ENCODE measurements around the gene MSX1.

MSX1 gene

GRCh38 chr4:4840351-4840750 is 19.1 kb upstream of the MSX1 start:
- no peak for DNase-seq (ENCODE audit: low read depth in 2 of 3, low spot score in 2 of 3)

- DNase-seq (ENCODE audit: low read depth in 2 of 3, low spot score in 2 of 3): no peak
Measured at GRCh38 chr4:4841156-4841555, 18.3 kb upstream of the MSX1 start.

DNA sequence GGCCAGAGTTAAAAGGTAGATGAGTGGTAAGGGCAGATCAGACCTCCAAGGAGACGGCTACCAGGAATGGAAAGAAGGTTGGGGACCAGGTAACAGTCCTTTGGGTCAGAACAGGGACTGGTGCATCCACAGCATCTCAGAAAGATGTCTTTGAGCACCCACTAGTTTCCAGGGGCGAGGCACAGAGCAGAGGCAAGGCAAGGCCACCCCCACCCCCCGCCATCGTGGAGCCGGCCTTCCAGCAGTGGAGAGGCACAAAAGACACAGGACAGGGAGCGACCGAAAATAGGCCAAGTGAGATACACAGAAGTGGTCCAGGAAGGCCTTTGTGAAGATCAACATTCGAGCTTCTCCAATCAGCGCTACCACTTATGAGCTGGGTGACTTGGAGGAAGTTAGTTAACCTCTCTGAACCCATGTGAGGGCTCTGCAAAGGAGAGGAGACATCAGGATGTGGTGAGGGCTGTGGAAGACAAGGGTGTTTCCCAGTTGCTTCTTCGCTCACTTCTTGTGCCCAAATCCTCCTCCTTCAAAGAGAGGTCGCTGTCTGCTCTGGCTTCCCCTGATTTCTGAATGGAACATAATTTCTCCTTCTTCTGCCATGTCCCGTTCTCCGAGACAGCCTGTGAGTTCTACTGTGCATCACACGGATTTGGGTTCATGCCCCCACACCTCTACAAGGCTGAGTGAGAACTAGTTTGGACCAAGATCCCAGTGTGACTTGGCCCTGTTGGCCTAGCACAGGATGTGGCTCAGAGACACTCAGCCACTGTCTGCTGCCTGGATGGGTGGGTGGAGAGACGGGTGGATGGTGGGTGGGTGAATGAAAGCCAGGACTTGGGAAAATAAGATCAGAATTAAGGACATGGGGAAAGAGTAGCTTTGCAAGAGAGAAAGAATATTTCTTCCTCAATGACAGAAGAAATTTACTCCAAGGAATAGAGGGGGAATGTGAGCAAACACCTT is 16.7 kb upstream of the MSX1 start:
- DNase-seq (ENCODE audit: low read depth in 2 of 3, low spot score in 2 of 3): no peak

- DNase-seq (ENCODE audit: low read depth in 2 of 3, low spot score in 2 of 3): no peak
Measured at GRCh38 chr4:4843635-4844291, 15.7 kb upstream of the MSX1 start.

DNA sequence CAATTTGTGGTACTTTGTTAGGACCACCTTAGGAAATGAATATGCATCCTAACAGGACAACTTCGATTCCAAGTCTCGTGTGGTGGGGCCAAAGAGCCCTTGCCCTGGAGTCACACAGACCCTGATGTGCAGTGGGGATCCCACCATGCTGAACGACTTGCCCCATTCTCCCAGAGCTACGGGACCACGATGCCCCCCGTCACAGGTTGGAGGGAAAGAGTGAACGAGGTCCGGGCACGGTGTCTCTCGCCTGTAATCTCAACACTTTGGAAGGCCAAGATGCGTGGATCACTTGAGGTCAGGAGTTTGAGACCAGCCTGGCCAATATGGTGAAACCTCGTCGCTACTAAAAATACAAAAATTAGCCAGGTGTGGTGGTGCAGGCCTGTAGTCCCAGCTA is 14.4 kb upstream of the MSX1 start:
- no peak for DNase-seq (ENCODE audit: low read depth in 2 of 3, low spot score in 2 of 3)

GRCh38 chr4:4847011-4847410 is 12.5 kb upstream of the MSX1 start:
- no peak for DNase-seq (ENCODE audit: low read depth in 2 of 3, low spot score in 2 of 3)

- no peak for DNase-seq (ENCODE audit: low read depth in 2 of 3, low spot score in 2 of 3)
Measured at GRCh38 chr4:4848540-4848939, 10.9 kb upstream of the MSX1 start.

- no peak for DNase-seq (ENCODE audit: low read depth in 2 of 3, low spot score in 2 of 3)
Measured at GRCh38 chr4:4849106-4849505, 10.4 kb upstream of the MSX1 start.

DNA sequence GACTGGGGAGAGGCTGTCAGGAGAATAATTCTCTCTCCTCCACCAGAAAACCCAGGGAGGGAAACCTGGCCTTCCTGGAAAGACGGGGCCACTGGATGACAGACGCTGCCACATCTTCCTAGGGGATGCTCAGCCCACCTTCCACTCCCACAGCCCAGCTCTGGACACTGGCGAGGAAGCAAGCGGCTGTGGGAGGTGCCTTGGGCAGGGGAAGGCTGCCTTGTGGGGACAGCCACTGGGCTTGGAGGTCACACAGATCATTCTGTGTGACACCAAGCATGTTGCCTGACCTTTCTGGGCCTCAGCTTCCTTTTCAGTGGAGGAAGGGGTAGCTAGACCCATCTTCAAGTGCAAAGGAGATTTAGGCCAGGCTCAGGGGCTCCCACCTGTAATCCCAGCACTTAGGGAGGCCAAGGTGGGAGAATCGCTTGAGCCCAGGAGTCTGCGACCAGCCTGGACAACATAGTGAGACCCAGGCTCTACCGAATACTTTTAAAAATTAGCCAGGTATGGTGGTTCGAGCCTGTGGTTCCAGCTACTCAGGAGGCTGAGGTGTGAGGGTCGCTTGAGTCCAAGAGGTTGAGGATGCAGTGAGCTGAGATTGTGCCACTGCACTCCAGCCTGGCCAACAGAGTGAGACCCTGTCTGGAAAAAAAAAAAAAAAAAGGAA is 9.8 kb upstream of the MSX1 start:
- no peak for DNase-seq (ENCODE audit: low read depth in 2 of 3, low spot score in 2 of 3)

DNA sequence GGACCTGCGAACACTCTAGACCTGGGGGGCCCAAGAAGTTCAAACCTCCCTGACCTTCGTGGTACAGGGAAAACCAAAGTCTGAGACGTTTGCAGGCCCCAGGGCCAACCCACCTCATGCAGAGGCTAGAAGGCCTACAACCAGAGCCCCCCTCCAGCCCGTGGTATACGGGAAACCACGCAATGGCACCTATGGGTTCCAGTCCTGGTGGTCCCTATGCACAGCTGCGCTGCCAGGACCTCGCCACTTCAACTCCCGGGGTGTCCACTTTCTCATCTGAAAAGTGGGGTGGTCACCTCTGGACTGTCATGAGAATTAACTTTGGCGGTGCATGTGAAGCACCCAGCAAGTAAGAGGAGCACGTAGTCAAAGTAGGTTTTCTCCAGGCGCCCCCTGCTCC is 8.4 kb upstream of the MSX1 start:
- no peak for DNase-seq (ENCODE audit: low read depth in 2 of 3, low spot score in 2 of 3)

- DNase-seq (ENCODE audit: low read depth in 2 of 3, low spot score in 2 of 3): no peak
Measured at GRCh38 chr4:4851906-4852305, 7.6 kb upstream of the MSX1 start.

DNA sequence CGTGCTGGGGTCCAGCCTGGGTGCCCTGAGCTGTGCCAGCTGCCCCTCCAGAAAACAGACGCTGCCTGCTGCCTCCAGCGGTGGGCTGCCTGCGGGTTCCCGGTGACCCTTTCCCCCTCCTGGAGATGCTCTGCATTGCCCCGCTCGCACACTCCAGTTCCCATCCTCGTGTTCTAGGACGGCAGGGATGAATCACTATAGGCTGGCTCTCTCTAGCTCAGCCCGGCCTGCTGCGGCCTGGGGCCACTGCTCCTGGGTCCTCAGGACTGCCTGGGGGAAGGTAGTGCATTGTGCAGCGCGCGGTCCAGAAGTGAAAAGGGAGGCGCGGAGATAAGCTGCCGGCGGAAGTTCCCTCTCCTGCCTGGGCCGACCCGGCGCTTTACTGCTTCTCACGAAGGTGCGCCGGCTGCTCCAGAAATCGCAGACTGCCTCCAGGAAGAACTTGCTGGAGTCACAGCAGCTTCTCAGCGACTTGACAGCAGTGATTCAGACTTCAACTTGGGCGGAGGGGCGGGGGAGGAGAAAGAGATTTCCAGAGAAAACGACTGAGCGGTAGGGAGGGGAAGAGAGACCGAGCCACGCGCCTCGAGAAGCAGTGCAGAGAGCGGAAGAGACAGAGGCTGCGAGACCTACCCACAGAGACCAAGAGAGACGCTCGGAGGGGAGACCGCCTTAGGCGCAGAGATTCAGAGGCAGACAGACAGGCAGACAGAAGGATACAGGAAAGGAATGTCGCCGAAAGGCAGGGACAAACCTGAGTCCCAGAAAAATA is 6.7 kb upstream of the MSX1 start:
- no peak for DNase-seq (ENCODE audit: low read depth in 2 of 3, low spot score in 2 of 3)

DNA sequence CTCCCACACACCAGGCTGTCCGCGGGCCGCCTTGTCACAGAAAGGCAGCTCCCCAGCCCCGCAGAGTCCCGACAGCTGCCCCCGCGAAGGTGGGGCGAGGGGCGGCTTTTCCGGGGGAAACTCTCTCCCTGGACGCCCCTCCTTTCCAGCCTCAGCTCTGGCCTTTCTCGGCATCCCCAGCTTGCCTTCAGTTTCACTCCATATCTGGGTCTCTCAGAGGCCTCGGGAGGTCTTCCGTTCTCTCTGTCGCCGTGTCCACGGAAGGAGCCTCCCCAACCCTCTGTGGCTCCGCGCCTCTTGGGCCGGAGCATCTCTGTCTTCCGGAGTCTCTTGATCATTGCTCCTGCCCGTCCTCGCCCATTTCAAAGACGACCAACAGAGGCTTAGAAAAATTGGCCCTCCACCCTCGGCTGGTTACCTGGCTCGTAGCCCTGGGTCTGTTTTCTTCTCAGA is 6.1 kb upstream of the MSX1 start:
- no peak for DNase-seq (ENCODE audit: low read depth in 2 of 3, low spot score in 2 of 3)

GRCh38 chr4:4853921-4854648 is 5.4 kb upstream of the MSX1 start:
- DNase-seq (ENCODE audit: low read depth in 2 of 3, low spot score in 2 of 3): no peak

DNA sequence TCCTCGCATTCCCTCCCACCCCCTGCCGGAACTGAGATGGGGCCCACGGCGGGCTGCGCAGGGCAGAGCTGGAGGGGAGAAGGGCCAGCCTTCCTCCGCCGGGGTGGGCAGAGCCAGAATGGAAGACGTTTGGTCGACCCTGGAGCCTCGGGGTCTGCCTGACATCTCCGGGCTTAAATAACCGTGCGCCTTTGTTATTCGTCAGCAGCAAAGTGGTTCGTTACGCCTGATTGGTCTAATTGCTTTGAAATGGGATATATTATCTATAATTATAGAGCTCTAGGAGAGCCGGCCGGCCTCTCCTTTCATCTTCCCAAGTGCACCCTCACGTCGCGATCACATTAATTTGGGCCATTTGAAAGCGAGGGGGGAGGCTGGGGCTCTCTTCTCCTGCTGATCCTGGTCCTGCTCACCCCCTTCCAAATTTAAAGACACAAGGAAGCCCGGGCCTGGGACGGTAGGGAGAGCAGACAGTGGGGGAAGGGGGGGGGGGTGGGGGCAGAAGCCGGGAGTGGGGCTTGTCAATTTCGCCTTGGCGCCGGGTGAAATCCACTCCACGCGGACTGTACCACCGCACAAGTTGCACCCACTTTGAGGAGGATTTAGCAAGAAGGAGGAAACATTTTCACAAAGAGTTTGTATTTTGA is 4.7 kb upstream of the MSX1 start:
- no peak for DNase-seq (ENCODE audit: low read depth in 2 of 3, low spot score in 2 of 3)

- no peak for DNase-seq (ENCODE audit: low read depth in 2 of 3, low spot score in 2 of 3)
Measured at GRCh38 chr4:4855301-4856070, 4.0 kb upstream of the MSX1 start.

DNA sequence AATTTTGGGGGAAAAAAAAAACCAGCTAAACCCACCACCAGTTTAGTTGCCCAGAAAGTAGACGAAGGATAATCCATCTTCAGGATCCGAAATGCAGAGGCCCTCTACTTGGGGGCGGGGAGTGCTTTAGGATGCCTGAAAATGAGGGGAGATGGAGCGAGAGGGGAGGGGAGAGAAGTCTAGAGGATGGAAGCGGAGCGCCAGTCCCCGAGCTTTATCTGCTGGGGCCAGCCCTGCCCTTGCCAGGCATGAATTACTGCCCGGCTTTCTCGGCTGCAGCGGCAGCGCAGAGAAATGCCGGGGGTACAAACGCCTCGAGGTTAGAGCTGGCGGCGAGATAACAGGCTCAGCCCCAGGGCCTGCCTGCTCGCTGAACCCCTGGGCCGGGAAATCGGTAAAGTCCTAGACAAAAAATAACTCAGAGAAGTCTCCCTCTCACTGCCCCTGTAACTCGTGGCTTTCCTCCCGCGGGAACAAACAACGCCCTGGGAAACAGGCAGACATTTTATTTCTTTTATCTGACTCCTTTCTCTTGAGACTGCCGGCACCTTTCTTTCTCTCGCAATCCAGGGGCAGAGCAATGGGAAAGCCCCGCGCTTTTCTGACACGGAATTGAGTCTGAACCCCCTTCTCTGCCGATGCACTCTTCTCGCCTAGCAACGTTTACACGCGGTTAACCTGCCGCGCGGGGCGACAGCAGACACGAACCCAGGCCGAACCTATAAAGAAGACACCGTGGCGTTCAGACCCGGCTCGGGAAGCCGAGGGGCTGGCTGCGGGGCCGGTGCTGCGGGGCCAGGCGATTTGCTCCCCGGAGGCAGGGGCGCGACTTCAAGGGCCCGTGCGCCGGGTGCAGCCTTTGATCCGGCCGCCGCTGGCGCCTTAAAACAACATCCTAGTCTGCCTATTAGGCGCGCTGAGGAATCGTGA is 3.1 kb upstream of the MSX1 start:
- DNase-seq (ENCODE audit: low read depth in 2 of 3, low spot score in 2 of 3): no peak

Data from activated CD8-positive, alpha-beta memory T cell treated with anti-CD3 and anti-CD28 coated beads for 48 hours (primary cell).